ENCODE measurements around the gene MTHFD1L. TPM values are rescaled to one million over a fixed set of nuclear protein-coding genes. Genes with fewer than 3 reads are reported as not detected.
A peak's percentile ranks its signal among the peaks of the same experiment; 100 is the strongest.

Gene MTHFD1L
- total and polyA plus RNA-seq, 4 donors, result 7.6 to 34.9 (median 11.0) TPM

GRCh38 chr6:151095538-151096254, 230.2 kb downstream of the MTHFD1L start:
- H3K4me3 ChIP-seq, result no peak overlapping the region
- TF ChIP-seq CTCF (IDR thresholded peaks at IDR 0.05; ENCODE audit: control extremely low read depth, extremely low read depth), result no peak
- no peak overlapping the region for H3K9ac ChIP-seq (ENCODE audit: insufficient read depth in 1 of 2, low read length in 2 of 2)
- 93 to 97% methylated on average over 6 of the region's 6 CpGs for WGBS, 2 donors
- DNase-seq, result no peak
- no peak overlapping the region for H3K27ac ChIP-seq (ENCODE audit: low read depth in 1 of 2, low read length in 1 of 2)
- no peaks in the 10 kb centered on the region for H3K9me3 ChIP-seq (ENCODE audit: control insufficient read depth in 4 of 4, insufficient read depth in 3 of 4, low read length in 3 of 4)
- H3K4me1 ChIP-seq (ENCODE audit: control insufficient read depth in 5 of 5, insufficient read depth in 5 of 5, low read length in 5 of 5), result peaks cover 0 to 13% (median 0%) of the 10 kb centered on the region in 5 donors
- no peak for ATAC-seq (ENCODE audit: insufficient read depth, low FRiP score)
- peaks cover 0 to 7% (median 2%) of the 10 kb centered on the region in 4 donors for H3K36me3 ChIP-seq (ENCODE audit: control insufficient read depth in 4 of 4, insufficient read depth in 4 of 4, low read length in 4 of 4)
- H3K27me3 ChIP-seq (ENCODE audit: control insufficient read depth in 3 of 3, insufficient read depth in 3 of 3, low read length in 2 of 3), result no peaks in the 10 kb centered on the region

- Histone ChIP-seq H3K36me3 (ENCODE audit: control insufficient read depth in 4 of 4, insufficient read depth in 4 of 4, low read length in 4 of 4) (peaks cover 0 to 5% (median 0%) of the 10 kb centered on the region in 4 donors), H3K4me1 (ENCODE audit: control insufficient read depth in 5 of 5, insufficient read depth in 5 of 5, low read length in 5 of 5) (peaks cover 0 to 15% (median 0%) of the 10 kb centered on the region in 5 donors), H3K4me3 (no peak overlapping the region), H3K9me3 (ENCODE audit: control insufficient read depth in 4 of 4, insufficient read depth in 3 of 4, low read length in 3 of 4) (no peaks in the 10 kb centered on the region), H3K9ac (ENCODE audit: insufficient read depth in 1 of 2, low read length in 2 of 2) (no peak overlapping the region), H3K27ac (ENCODE audit: low read depth in 1 of 2, low read length in 1 of 2) (no peak overlapping the region), H3K27me3 (ENCODE audit: control insufficient read depth in 3 of 3, insufficient read depth in 3 of 3, low read length in 2 of 3) (no peaks in the 10 kb centered on the region)
- WGBS, 2 donors, result 73 to 88% methylated on average over 4 of the region's 4 CpGs
- TF ChIP-seq CTCF (IDR thresholded peaks at IDR 0.05; ENCODE audit: control extremely low read depth, extremely low read depth), result no peak
- DNase-seq (peak in 2 of 3 donors; percentile 22 to 66), ATAC-seq (ENCODE audit: insufficient read depth, low FRiP score) (no peak)
Measured at GRCh38 chr6:151096255-151096612, 230.7 kb downstream of the MTHFD1L start.

- TF ChIP-seq CTCF (IDR thresholded peaks at IDR 0.05; ENCODE audit: control extremely low read depth, extremely low read depth), result no peak
- whole genome bisulfite sequencing, 2 donors, result 94 to 95% methylated on average over 8 of the region's 8 CpGs
- H3K9ac ChIP-seq (ENCODE audit: insufficient read depth in 1 of 2, low read length in 2 of 2), result no peak overlapping the region
- no peak overlapping the region for H3K4me3 ChIP-seq
- H3K36me3 ChIP-seq (ENCODE audit: control insufficient read depth in 4 of 4, insufficient read depth in 4 of 4, low read length in 4 of 4), result peaks cover 0 to 4% (median 0%) of the 10 kb centered on the region in 4 donors
- H3K27me3 ChIP-seq (ENCODE audit: control insufficient read depth in 3 of 3, insufficient read depth in 3 of 3, low read length in 2 of 3), result no peaks in the 10 kb centered on the region
- DNase-seq, result no peak
- H3K9me3 ChIP-seq (ENCODE audit: control insufficient read depth in 4 of 4, insufficient read depth in 3 of 4, low read length in 3 of 4), result no peaks in the 10 kb centered on the region
- peaks cover 0 to 22% (median 0%) of the 10 kb centered on the region in 5 donors for H3K4me1 ChIP-seq (ENCODE audit: control insufficient read depth in 5 of 5, insufficient read depth in 5 of 5, low read length in 5 of 5)
- H3K27ac ChIP-seq (ENCODE audit: low read depth in 1 of 2, low read length in 1 of 2), result no peak overlapping the region
- ATAC-seq (ENCODE audit: insufficient read depth, low FRiP score), result no peak
Measured at GRCh38 chr6:151096691-151097606, 231.4 kb downstream of the MTHFD1L start.
